Spleen (tissue), 7 donors: ENCODE data around the gene TLR9.

Experiments
- POLR2A ChIP-seq, 3 donors: fragments of 450-650 bp; IDR thresholded peaks; one replicate each; pipeline ENCODE4 v1.5.1; 2017; ENCODE audit warnings: antibody characterized with exemption in 3 of 3, mild to moderate bottlenecking in 1 of 3
- TF ChIP-seq, protein P1 (sequence below), 11 experiments: fragments of 200-600 bp in 7 of 11; fragments of 450-650 bp in 4 of 11; sonication (generic) in 4 of 11; IDR thresholded peaks in 8 of 11; conservative IDR thresholded peaks in 3 of 11; 1 replicate in 7 of 11; 2 replicates in 4 of 11; pipeline versions ENCODE4 v1.4.0 to v1.8.0; 2016 to 2021; ENCODE audit warnings: antibody characterized with exemption in 11 of 11, inconsistent platforms in 4 of 11, mild to moderate bottlenecking in 1 of 11
- donor health status: DM: no; HTN: no; CAD: no; lungs with moderate emphysema.
- donor health status: DM: no; HTN: no; CAD: no.
- donor health status: DM: no; HTN: no; CAD: no.

DNA sequence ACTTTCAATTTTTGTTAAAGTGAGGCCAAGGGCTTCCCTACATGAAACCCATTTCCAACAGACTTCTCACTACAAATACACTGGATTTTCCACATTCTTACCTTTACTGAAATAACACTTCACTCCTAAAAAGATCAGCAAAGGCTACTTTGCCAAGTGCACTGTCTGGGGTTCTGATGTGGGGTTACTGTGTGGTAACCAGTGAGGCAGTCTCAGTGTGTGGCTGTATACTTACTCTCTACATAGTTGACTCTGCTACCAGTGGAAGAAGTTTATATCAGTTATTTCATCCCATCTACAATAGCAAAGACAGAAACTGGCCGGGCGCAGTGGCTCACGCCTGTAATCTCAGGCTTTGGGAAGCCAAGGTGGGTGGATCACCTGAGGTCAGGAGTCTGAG, 47.4 kb upstream of the TLR9 start:
- no peak for TF ChIP-seq POLR2A (IDR thresholded peaks at IDR 0.05)
- TF ChIP-seq, protein P1, sequence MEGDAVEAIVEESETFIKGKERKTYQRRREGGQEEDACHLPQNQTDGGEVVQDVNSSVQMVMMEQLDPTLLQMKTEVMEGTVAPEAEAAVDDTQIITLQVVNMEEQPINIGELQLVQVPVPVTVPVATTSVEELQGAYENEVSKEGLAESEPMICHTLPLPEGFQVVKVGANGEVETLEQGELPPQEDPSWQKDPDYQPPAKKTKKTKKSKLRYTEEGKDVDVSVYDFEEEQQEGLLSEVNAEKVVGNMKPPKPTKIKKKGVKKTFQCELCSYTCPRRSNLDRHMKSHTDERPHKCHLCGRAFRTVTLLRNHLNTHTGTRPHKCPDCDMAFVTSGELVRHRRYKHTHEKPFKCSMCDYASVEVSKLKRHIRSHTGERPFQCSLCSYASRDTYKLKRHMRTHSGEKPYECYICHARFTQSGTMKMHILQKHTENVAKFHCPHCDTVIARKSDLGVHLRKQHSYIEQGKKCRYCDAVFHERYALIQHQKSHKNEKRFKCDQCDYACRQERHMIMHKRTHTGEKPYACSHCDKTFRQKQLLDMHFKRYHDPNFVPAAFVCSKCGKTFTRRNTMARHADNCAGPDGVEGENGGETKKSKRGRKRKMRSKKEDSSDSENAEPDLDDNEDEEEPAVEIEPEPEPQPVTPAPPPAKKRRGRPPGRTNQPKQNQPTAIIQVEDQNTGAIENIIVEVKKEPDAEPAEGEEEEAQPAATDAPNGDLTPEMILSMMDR (IDR thresholded peaks at IDR 0.05 in 8 of 11, conservative IDR thresholded peaks at IDR 0.05 in 3 of 11): no peak
